ENCODE results near the gene CLEC2L.

CLEC2L gene

DNA sequence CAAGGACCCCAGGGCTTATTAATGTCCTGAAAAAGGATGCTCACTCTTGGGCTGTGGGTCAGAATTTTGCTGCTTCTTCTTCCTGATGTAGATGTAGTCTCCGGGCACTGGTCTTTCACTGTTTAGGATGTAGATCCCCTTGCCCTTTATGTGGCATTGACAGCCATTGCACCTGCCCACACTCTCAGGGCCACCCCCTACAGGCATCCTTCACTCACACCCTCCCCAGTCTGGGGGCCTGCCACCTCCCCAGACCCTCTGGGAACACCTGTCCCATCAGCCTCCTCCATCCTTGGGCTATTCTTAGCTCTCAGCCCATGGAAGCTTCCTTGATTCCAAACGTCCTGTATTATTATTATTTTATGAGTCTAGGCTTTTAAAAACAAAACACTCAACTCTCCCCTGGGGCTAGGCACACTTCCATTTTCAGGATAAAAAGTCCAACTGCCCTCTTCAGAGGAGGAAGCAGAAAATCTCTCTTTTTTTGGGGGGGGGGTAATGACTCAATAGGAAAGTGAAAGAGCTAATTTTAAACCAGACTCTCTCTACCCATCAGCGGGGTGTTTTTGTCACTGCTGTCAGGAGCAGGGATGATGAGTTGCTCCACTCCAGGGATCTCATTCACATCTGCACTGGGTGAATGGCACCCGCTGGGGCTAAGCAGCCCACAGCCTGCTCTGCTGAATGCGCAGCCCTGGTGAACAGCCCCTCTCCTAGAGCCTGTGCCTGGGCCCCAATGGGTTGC is 28.5 kb upstream of the CLEC2L start:
- POLR2A ChIA-PET: no interaction called here
- TF ChIP-seq HDGF (IDR thresholded peaks at IDR 0.05; ENCODE audit: borderline replicate concordance): no peak
- TF ChIP-seq ARNT (IDR thresholded peaks at IDR 0.05): no peak
- TF ChIP-seq, protein P1, sequence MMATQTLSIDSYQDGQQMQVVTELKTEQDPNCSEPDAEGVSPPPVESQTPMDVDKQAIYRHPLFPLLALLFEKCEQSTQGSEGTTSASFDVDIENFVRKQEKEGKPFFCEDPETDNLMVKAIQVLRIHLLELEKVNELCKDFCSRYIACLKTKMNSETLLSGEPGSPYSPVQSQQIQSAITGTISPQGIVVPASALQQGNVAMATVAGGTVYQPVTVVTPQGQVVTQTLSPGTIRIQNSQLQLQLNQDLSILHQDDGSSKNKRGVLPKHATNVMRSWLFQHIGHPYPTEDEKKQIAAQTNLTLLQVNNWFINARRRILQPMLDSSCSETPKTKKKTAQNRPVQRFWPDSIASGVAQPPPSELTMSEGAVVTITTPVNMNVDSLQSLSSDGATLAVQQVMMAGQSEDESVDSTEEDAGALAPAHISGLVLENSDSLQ (IDR thresholded peaks at IDR 0.05): no peak
- TF ChIP-seq CTBP1 (IDR thresholded peaks at IDR 0.05; ENCODE audit: borderline replicate concordance): no peak
- no peak for TF ChIP-seq FOXM1 (IDR thresholded peaks at IDR 0.05; ENCODE audit: borderline replicate concordance)
- TF ChIP-seq LEF1 (IDR thresholded peaks at IDR 0.05; ENCODE audit: borderline replicate concordance): no peak
- TF ChIP-seq ELF4 (IDR thresholded peaks at IDR 0.05): no peak
- no peak for DNase-seq (ENCODE audit: extremely low spot score)
- CTCF ChIA-PET: interaction anchor here (0.6 kb wide), 2 partner anchors 151 to 523 kb away, joined by 3 read pairs; no protein-coding TSS in a partner anchor

DNA sequence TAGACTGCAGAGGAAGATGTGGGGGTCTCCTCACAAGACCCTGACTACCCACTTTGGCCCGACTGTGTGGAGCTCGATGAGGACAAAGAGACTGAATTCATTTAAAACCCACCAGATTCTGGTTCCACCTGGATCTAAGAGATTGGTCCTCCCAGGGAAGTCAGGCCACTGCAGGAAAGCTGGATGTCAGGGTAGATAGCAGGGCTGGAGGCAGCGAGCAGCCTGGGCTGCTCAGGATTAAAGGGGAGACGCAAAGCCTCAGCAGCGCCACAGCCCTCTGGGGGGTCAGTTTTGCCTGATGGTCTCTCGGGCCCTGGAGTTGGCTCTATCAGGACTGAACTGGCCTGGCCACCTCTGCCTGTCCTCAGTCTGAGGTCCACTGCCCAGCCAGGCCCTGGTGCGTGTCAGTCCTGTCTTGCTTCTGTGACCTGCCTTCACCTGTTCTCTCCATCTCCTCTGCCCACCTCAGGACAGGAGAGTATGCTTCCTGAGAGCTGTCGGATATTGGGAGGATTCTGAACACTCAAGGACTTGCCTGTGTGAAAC is 27.8 kb upstream of the CLEC2L start:
- TF ChIP-seq SUZ12 (IDR thresholded peaks at IDR 0.05): no peak
- no peak for TF ChIP-seq ARNT (IDR thresholded peaks at IDR 0.05)
- TF ChIP-seq ZNF384 (IDR thresholded peaks at IDR 0.05): no peak
- no peak for TF ChIP-seq NFRKB (IDR thresholded peaks at IDR 0.05)
- no peak for TF ChIP-seq FOXK2 (IDR thresholded peaks at IDR 0.05)
- TF ChIP-seq HDGF (IDR thresholded peaks at IDR 0.05; ENCODE audit: borderline replicate concordance): no peak
- no peak for DNase-seq (ENCODE audit: extremely low spot score)
- CTCF ChIA-PET: interaction anchor here (0.6 kb wide), 1 partner anchor 150 kb away, joined by 3 read pairs; no protein-coding TSS in a partner anchor
- POLR2A ChIA-PET: no interaction called here

DNA sequence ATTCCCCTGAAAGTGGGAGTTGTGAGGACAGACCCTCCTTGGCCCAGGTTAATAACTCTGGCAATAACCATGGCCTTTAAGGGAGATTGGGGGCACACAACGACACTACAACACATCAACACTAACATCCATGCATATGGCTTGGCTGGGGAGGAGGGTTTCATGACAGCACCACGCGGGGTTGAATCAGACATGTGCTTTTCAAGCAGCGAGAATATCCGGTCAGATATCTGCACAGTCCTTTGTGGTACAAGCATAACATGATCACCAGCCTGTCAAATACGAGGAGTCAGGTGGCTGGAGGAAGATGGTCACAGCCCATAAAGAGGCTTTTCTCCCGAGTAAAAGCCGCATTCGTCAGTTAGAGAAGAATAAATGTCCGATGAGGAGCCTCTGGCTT is 27.0 kb upstream of the CLEC2L start:
- POLR2A ChIA-PET: no interaction called here
- no peak for DNase-seq (ENCODE audit: extremely low spot score)
- TF ChIP-seq TARDBP (IDR thresholded peaks at IDR 0.05) (no peak), L3MBTL2 (conservative IDR thresholded peaks at IDR 0.05) (no peak), SUZ12 (IDR thresholded peaks at IDR 0.05) (no peak), ARNT (IDR thresholded peaks at IDR 0.05) (no peak), ZNF384 (IDR thresholded peaks at IDR 0.05) (no peak), SP1 (IDR thresholded peaks at IDR 0.05) (no peak), LEF1 (IDR thresholded peaks at IDR 0.05; ENCODE audit: borderline replicate concordance) (no peak), ELF4 (IDR thresholded peaks at IDR 0.05) (no peak)
- TF ChIP-seq, protein P1 (IDR thresholded peaks at IDR 0.05): no peak
- CTCF ChIA-PET: no interaction called here

DNA sequence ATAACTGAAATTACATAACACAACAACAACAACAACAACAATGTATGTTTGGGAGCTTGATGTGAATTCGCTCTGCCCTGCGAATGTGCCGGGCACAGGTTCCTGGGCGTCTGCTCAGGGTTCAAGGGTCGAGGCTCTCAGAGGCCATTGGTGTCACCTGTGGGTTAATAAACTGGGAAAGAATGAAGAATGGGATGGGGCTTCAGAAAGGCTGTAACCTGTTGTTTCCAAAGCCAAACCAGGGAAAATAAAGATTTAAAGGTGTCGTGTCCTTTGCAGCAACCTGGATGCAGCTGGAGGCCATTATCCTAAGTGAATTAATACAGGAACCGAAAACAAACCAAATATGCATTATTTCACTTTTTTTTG is 22.7 kb upstream of the CLEC2L start:
- POLR2A ChIA-PET: interaction anchor here (2.8 kb wide), 1 partner anchor 10 kb away, joined by 12 read pairs; no protein-coding TSS in a partner anchor
- CTCF ChIA-PET: interaction anchor here (0.6 to 3.7 kb wide), 8 partner anchors 8 to 512 kb away, joined by 3 to 22 read pairs (median 6); no protein-coding TSS in a partner anchor
- TF ChIP-seq BHLHE40 (IDR thresholded peaks at IDR 0.05; ENCODE audit: borderline replicate concordance) (no peak), CTBP1 (IDR thresholded peaks at IDR 0.05; ENCODE audit: borderline replicate concordance) (no peak), HDGF (IDR thresholded peaks at IDR 0.05; ENCODE audit: borderline replicate concordance) (no peak), SP1 (IDR thresholded peaks at IDR 0.05) (no peak), L3MBTL2 (conservative IDR thresholded peaks at IDR 0.05) (no peak), ARNT (IDR thresholded peaks at IDR 0.05) (no peak), FOXA1 (IDR thresholded peaks at IDR 0.05) (no peak), FOXK2 (IDR thresholded peaks at IDR 0.05) (no peak), FOXM1 (IDR thresholded peaks at IDR 0.05; ENCODE audit: borderline replicate concordance) (no peak), NFRKB (IDR thresholded peaks at IDR 0.05) (no peak), LEF1 (IDR thresholded peaks at IDR 0.05; ENCODE audit: borderline replicate concordance) (no peak), ZNF384 (IDR thresholded peaks at IDR 0.05) (no peak), TARDBP (IDR thresholded peaks at IDR 0.05) (no peak), ELF4 (IDR thresholded peaks at IDR 0.05) (no peak), SUZ12 (IDR thresholded peaks at IDR 0.05) (no peak)
- TF ChIP-seq, protein P1 (IDR thresholded peaks at IDR 0.05): no peak
- DNase-seq (ENCODE audit: extremely low spot score): no peak

DNA sequence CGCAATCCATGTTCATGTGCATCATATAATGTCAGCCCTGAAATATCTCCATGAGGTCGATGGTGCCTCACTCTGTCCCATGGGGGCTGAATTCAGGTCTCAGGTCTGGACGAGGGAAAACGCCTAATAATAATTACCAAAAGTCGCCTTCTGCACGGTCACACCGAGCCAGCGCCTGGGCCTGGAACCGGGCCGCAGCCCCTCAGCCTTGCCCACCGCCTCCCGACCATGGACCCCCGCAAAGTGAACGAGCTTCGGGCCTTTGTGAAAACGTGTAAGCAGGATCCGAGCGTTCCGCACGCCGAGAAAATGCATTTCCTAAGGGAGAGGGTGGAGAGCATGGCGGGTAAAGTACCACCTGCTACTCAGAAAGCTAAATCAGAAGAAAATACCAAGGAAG is 21.3 kb upstream of the CLEC2L start:
- DNase-seq (ENCODE audit: extremely low spot score): no peak
- ChIA-PET CTCF (interaction anchor here (0.8 kb wide), 1 partner anchor 500 kb away, joined by 9 read pairs; no protein-coding TSS in a partner anchor), POLR2A (no interaction called here)
- no peak for TF ChIP-seq FOXK2 (IDR thresholded peaks at IDR 0.05)
- TF ChIP-seq, protein P1 (IDR thresholded peaks at IDR 0.05): no peak
- TF ChIP-seq CTBP1 (IDR thresholded peaks at IDR 0.05; ENCODE audit: borderline replicate concordance): no peak
- no peak for TF ChIP-seq TARDBP (IDR thresholded peaks at IDR 0.05)
- no peak for TF ChIP-seq ARNT (IDR thresholded peaks at IDR 0.05)
- TF ChIP-seq ZNF384 (IDR thresholded peaks at IDR 0.05): no peak
- no peak for TF ChIP-seq BHLHE40 (IDR thresholded peaks at IDR 0.05; ENCODE audit: borderline replicate concordance)
- no peak for TF ChIP-seq L3MBTL2 (conservative IDR thresholded peaks at IDR 0.05)
- no peak for TF ChIP-seq ELF4 (IDR thresholded peaks at IDR 0.05)
- no peak for TF ChIP-seq NFRKB (IDR thresholded peaks at IDR 0.05)
- no peak for TF ChIP-seq FOXM1 (IDR thresholded peaks at IDR 0.05; ENCODE audit: borderline replicate concordance)
- TF ChIP-seq LEF1 (IDR thresholded peaks at IDR 0.05; ENCODE audit: borderline replicate concordance): no peak
- no peak for TF ChIP-seq HDGF (IDR thresholded peaks at IDR 0.05; ENCODE audit: borderline replicate concordance)
- TF ChIP-seq SP1 (IDR thresholded peaks at IDR 0.05): no peak
